Measurements from ENCODE around the gene EFCAB11.
"Not testable (repeated sequence)": the region's sequence is repeated elsewhere in the genome, so short reads cannot be mapped to it uniquely, and the experiment has no call there.

- not testable (repeated sequence) for TF ChIP-seq SPI1 (IDR thresholded peaks at IDR 0.05; ENCODE audit: borderline replicate concordance, low read depth); REST (IDR thresholded peaks at IDR 0.05; ENCODE audit: insufficient replicate concordance, low read depth); CTCF (IDR thresholded peaks at IDR 0.05; ENCODE audit: insufficient read depth, low read length)
Measured at GRCh38 chr14:89874091-89874490, 80.4 kb downstream of the EFCAB11 start.
